B cell (primary cell): Measurements from ENCODE around the gene C14orf119. TPM values are rescaled to one million over a fixed set of nuclear protein-coding genes. Genes with fewer than 3 reads are reported as not detected.

Source experiments
- ATAC-seq: fragments of 200-7000 bp; cut with Tn5 transposase; one replicate; pipeline ENCODE4 v1.10.0; 2021; ENCODE audit warnings: low read depth, mild to moderate bottlenecking, moderate number of reproducible peaks, moderate library complexity
- CTCF ChIA-PET: fragments of 350-600 bp; sonication (Branson Sonifier 250); formaldehyde crosslinking; loops from one replicate; lab custom pipeline; 2021; ENCODE audit warnings: antibody characterized with exemption, inconsistent platforms; lab: Charles Lee
- POLR2A ChIA-PET: fragments of 350-600 bp; sonication (Branson Sonifier 250); formaldehyde crosslinking; loops from one replicate; lab custom pipeline; 2021; ENCODE audit warnings: antibody characterized with exemption; lab: Charles Lee
- DNase-seq: peaks from one replicate; pipeline ENCODE4 v3.0.0; 2013
- H2AFZ ChIP-seq: 2 replicates; pipeline ENCODE4 v1.6.1; 2012; ENCODE audit warnings: mild to moderate bottlenecking, low read depth, low read length; ENCODE audit not compliant: insufficient read depth, poor library complexity, severe bottlenecking
- H3K27ac ChIP-seq, 2 donors: 1 replicate in 1 of 2; 2 replicates in 1 of 2; pipeline ENCODE4 v1.5.1; 2012 to 2013; ENCODE audit warnings: low read length in 2 of 2, mild to moderate bottlenecking in 2 of 2, moderate library complexity in 1 of 2
- H3K27me3 ChIP-seq, 4 experiments: fragments of 200-600 bp in 1 of 4; sonication (generic) in 1 of 4; replicated peaks in 1 of 4; 1 replicate in 2 of 4; 2 replicates in 2 of 4; pipeline versions ENCODE4 v1.6.1 to v1.7.0; 2013 to 2016; ENCODE audit warnings: low read length in 3 of 4, mild to moderate bottlenecking in 2 of 4, mixed read lengths in 1 of 4, moderate library complexity in 1 of 4; ENCODE audit not compliant: insufficient read depth in 4 of 4, control insufficient read depth in 3 of 4; ENCODE audit errors: control extremely low read depth in 1 of 4
- H3K36me3 ChIP-seq, 2 experiments: replicated peaks in 1 of 2; 1 replicate in 1 of 2; 2 replicates in 1 of 2; pipeline versions ENCODE4 v1.6.1 to v1.7.1; 2013; ENCODE audit warnings: low read length in 1 of 2; ENCODE audit not compliant: insufficient read depth in 2 of 2, control insufficient read depth in 1 of 2; ENCODE audit errors: control extremely low read depth in 1 of 2, extremely low read depth in 1 of 2
- H3K4me1 ChIP-seq, 2 donors: fragments of 200-600 bp in 1 of 2; sonication (generic) in 1 of 2; 1 replicate in 1 of 2; 2 replicates in 1 of 2; pipeline versions ENCODE4 v1.5.1 to v1.6.1; 2013 to 2017; ENCODE audit warnings: low read length in 2 of 2; ENCODE audit not compliant: control insufficient read depth in 2 of 2, insufficient read depth in 2 of 2
- H3K4me2 ChIP-seq: replicated peaks from 2 replicates; pipeline ENCODE3; 2012; ENCODE audit warnings: mild to moderate bottlenecking, low read depth, low read length; ENCODE audit not compliant: poor library complexity, severe bottlenecking
- H3K4me3 ChIP-seq, 5 experiments: fragments of 200-600 bp in 1 of 5; sonication (generic) in 1 of 5; 1 replicate in 3 of 5; 2 replicates in 2 of 5; pipeline versions ENCODE4 v1.5.1 to v1.7.0; 2011 to 2016; ENCODE audit warnings: low read length in 4 of 5, mild to moderate bottlenecking in 4 of 5, low read depth in 2 of 5, control low read depth in 1 of 5, moderate library complexity in 1 of 5; ENCODE audit not compliant: insufficient read depth in 1 of 5; ENCODE audit errors: control extremely low read depth in 1 of 5, extremely low read depth in 1 of 5
- H3K79me2 ChIP-seq: fragments of 200-600 bp; sonication (generic); one replicate; pipeline ENCODE4 v1.6.0; 2016; ENCODE audit warnings: low read length; ENCODE audit not compliant: control insufficient read depth, insufficient read depth
- H3K9ac ChIP-seq: fragments of 200-600 bp; sonication (generic); 2 replicates; pipeline ENCODE4 v1.6.1; 2017; ENCODE audit warnings: mild to moderate bottlenecking, low read length, moderate library complexity
- H3K9me3 ChIP-seq, 3 donors: one replicate each; pipeline versions ENCODE4 v1.6.1 to v1.7.1; 2013; ENCODE audit warnings: low read length in 2 of 3; ENCODE audit not compliant: control insufficient read depth in 2 of 3, insufficient read depth in 1 of 3; ENCODE audit errors: control extremely low read depth in 1 of 3
- H4K20me1 ChIP-seq: 2 replicates; pipeline ENCODE4 v1.6.0; 2012; ENCODE audit warnings: mild to moderate bottlenecking, low read length; ENCODE audit not compliant: insufficient read depth, control insufficient read depth, poor library complexity, severe bottlenecking
- H3K27ac Mint-ChIP-seq: one replicate; pipeline ENCODE4 v1.8.0; 2021; ENCODE audit warnings: mixed read lengths
- H3K27me3 Mint-ChIP-seq: one replicate; pipeline ENCODE4 v1.8.0; 2021; ENCODE audit warnings: mixed read lengths
- H3K4me1 Mint-ChIP-seq: one replicate; pipeline ENCODE4 v1.8.0; 2021; ENCODE audit warnings: mixed read lengths
- H3K4me3 Mint-ChIP-seq: one replicate; pipeline ENCODE4 v1.8.0; 2021; ENCODE audit warnings: mixed read lengths
- H3K9me3 Mint-ChIP-seq: one replicate; pipeline ENCODE4 v1.8.0; 2022; ENCODE audit warnings: mixed read lengths; ENCODE audit not compliant: insufficient read depth
- EZH2 ChIP-seq: IDR thresholded peaks from 2 replicates; pipeline ENCODE4 v1.6.1; 2012; ENCODE audit warnings: borderline replicate concordance, low read depth, mild to moderate bottlenecking, moderate library complexity, low read length; ENCODE audit not compliant: insufficient read depth, poor library complexity, severe bottlenecking
- WGBS: methylation state at CpG from one replicate; pipeline ENCODE4 v1.1.5; 2013; ENCODE audit warnings: missing lambda C conversion rate; ENCODE audit not compliant: insufficient coverage; 5-methylcytosine and 5-hydroxymethylcytosine counted together
- intact Hi-C: fragments of 100-400 bp; cut with micrococcal nuclease; formaldehyde crosslinking; loops from one replicate; pipeline ENCODE4 v1.10.0; 2022
- polyA plus RNA-seq: library from polyadenylated mRNA; depleted of rRNA; stranded (reverse); fragments of >200 nt; gene quantifications from 2 replicates; pipeline ENCODE4 v1.2.3, GENCODE V29; 2012
- total RNA-seq, 2 donors: library from RNA; stranded (reverse); fragments of 120-200 nt in 1 of 2; gene quantifications; 1 replicate in 1 of 2; 2 replicates in 1 of 2; pipeline versions ENCODE4 v1.2.3 to v1.2.4, GENCODE V29; 2013 to 2022
- TF ChIP-seq, protein P1 (sequence below): fragments of 200-600 bp; IDR thresholded peaks from one replicate; pipeline ENCODE4 v1.8.0; 2022; ENCODE audit warnings: antibody characterized with exemption, mild to moderate bottlenecking

C14orf119 gene
- total and polyA plus RNA-seq, 2 donors (not counting 1 experiment from before 2014, with no cell fraction given) = 12.2 to 30.6 TPM

DNA sequence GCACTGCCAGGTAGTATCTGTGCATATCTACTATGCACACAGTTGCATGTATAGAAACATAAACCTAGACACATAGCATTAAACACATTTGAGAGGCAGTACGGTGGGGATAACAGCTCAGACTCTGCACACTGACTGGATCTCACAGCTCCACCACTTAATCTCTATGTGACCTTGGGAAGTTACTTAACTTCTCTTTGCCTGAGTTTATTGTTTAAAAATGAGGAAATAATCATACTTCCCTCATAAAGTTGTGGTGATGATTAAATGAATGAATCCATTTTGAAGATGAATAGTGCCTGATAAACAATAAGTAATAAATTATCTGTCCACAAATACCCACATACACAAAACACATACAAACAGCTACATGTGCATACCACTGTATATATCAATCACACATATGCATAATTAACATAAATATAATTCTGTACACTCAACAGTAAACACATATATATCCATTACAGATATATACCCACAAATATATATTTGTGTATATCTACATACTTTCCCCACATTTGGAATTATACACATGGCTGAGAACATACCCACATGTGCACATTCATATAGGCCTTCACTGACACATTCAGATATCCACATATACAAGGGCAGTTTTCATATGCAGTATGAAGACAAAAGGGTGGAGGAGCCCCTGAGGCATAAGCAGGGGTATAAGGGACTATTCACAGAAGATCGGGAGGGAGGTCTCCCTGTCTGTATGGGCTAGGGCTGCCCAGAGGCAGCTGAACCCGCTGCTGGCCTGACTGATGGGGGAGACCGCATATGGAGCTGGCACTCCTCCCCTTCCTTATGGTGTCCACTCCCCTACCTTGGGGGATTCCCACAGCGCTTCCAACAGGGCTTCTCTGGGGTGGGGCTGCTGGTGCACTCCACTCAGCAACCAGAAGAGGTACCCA is 43.9 kb upstream of the C14orf119 start:
- H4K20me1 ChIP-seq = no peaks in the 10 kb centered on the region
- no peak overlapping the region for H3K4me3 ChIP-seq
- no peak overlapping the region for H2AFZ ChIP-seq
- H3K4me1 Mint-ChIP-seq = peaks cover 8% of the 10 kb centered on the region
- no peaks in the 10 kb centered on the region for H3K79me2 ChIP-seq
- POLR2A ChIA-PET = no interaction called here
- ATAC-seq = no peak
- no peaks in the 10 kb centered on the region for H3K9me3 ChIP-seq
- intact Hi-C loops = loop anchor here (10.0 kb wide), 2 partner anchors 667 to 747 kb away; no protein-coding TSS in a partner anchor
- peaks cover 3 to 5% of the 10 kb centered on the region in 2 donors for H3K4me1 ChIP-seq
- H3K4me3 Mint-ChIP-seq = no peak overlapping the region
- no peak overlapping the region for H3K9ac ChIP-seq
- no peaks in the 10 kb centered on the region for H3K9me3 Mint-ChIP-seq
- CTCF ChIA-PET = interaction anchor here (1.1 to 19.1 kb wide), 3 partner anchors 9 to 66 kb away, joined by 3 to 1134 read pairs (median 4); partner anchors contain the start of gene AJUBA
- H3K27ac ChIP-seq = no peak overlapping the region
- H3K4me2 ChIP-seq = no peak overlapping the region
- DNase-seq = no peak
- no peak overlapping the region for H3K27ac Mint-ChIP-seq
- H3K27me3 ChIP-seq = no peaks in the 10 kb centered on the region
- no peaks in the 10 kb centered on the region for H3K36me3 ChIP-seq
- no peaks in the 10 kb centered on the region for H3K27me3 Mint-ChIP-seq
- 80% methylated on average over 2 of the region's 5 CpGs for WGBS
- no peak for TF ChIP-seq EZH2
- TF ChIP-seq, protein P1, sequence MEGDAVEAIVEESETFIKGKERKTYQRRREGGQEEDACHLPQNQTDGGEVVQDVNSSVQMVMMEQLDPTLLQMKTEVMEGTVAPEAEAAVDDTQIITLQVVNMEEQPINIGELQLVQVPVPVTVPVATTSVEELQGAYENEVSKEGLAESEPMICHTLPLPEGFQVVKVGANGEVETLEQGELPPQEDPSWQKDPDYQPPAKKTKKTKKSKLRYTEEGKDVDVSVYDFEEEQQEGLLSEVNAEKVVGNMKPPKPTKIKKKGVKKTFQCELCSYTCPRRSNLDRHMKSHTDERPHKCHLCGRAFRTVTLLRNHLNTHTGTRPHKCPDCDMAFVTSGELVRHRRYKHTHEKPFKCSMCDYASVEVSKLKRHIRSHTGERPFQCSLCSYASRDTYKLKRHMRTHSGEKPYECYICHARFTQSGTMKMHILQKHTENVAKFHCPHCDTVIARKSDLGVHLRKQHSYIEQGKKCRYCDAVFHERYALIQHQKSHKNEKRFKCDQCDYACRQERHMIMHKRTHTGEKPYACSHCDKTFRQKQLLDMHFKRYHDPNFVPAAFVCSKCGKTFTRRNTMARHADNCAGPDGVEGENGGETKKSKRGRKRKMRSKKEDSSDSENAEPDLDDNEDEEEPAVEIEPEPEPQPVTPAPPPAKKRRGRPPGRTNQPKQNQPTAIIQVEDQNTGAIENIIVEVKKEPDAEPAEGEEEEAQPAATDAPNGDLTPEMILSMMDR = no peak

DNA sequence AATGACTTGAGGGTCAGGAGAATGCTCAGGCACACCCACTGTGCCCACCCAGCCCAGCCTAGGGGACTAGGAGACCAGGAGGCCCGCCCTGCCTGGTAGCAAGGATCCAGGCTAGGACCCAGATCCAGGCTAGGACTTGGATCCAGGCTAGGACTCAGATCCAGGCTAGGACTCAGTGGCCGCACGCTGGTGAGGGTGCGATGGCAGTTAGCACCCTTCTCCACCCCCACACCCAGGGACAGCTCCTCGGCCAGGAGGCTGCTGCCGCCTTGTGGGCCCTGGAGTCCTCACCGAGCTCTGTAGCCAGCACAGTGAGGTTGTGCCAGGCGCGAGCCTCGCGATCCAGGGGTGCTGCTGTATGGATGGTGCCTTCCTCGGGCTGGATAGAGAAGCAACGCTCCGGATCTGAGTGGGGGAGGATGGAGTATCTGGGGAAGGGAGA is 43.1 kb upstream of the C14orf119 start:
- POLR2A ChIA-PET = no interaction called here
- Mint-ChIP-seq H3K4me1 (peaks cover 14% of the 10 kb centered on the region), H3K9me3 (no peaks in the 10 kb centered on the region), H3K27ac (no peak overlapping the region), H3K4me3 (no peak overlapping the region), H3K27me3 (no peaks in the 10 kb centered on the region)
- no peak overlapping the region for H3K9ac ChIP-seq
- H4K20me1 ChIP-seq = no peaks in the 10 kb centered on the region
- peaks cover 0 to 6% (median 0%) of the 10 kb centered on the region in 4 experiments for H3K27me3 ChIP-seq
- H3K4me3 ChIP-seq = no peak overlapping the region
- no peak overlapping the region for H3K27ac ChIP-seq
- no peaks in the 10 kb centered on the region for H3K79me2 ChIP-seq
- no peak for ATAC-seq
- H3K9me3 ChIP-seq = no peaks in the 10 kb centered on the region
- H3K4me1 ChIP-seq = peaks cover 10 to 13% of the 10 kb centered on the region in 2 donors
- no peaks in the 10 kb centered on the region for H3K36me3 ChIP-seq
- H2AFZ ChIP-seq = no peak overlapping the region
- 96% methylated on average over 11 of the region's 14 CpGs for WGBS
- CTCF ChIA-PET = interaction anchor here (1.3 to 19.1 kb wide), 2 partner anchors 66 to 134 kb away, joined by 3 to 1134 read pairs; partner anchors contain the start of gene AJUBA
- H3K4me2 ChIP-seq = no peak overlapping the region
- no peak for DNase-seq
- intact Hi-C loops = loop anchor here (10.0 kb wide), 2 partner anchors 667 to 747 kb away; no protein-coding TSS in a partner anchor
- TF ChIP-seq, protein P1 = no peak
- no peak for TF ChIP-seq EZH2
